AG20443 (cell line): ENCODE results near the gene DSC3.
A peak's percentile ranks its signal among the peaks of the same experiment; 100 is the strongest.

Experiments
- DNase-seq: peaks from one replicate; pipeline ENCODE4 v3.0.0; 2012; ENCODE audit warnings: low spot score, mixed read lengths

Gene DSC3

DNA sequence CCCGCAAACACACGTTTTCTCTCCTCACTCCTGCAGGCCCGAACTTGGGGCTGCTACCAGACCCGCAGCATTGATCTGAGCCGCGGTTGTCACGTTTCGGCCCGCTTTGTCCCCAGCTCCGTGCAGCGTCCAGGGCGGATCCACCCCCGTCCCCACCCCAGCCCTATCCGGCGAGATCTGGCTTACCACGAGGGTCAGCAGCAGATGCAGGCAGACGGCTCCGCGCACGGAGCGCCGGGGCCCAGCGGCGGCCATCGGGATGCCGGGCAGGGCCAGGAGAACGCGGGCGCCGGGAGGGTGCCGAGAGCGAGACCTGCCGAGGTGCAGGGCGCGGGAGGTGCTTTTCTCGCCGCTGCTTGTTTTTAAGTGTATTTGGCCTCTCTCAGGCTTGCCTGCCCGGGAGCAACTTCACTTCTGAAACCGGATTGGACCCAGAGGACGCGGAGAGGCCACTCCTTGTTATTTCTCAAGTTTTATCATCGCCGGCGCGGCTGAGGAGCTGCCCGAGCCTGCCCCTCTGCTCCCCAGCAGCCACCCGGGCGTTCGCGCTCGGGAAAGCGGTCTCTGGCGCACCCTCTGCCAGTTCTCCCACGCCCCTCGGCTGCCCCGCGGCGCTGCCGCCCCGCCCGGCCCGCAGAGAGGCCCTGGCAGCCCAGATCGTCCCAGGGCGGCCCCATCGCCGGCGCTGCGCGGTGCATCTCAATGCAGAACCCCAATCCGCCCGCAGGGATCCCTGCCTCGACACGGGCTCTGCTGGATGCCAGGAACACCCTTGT, at the start of gene DSC3:
Gene DSC3 (minus strand): TSS at position 337 of the 776 bp plus-strand sequence. CDS start 82 bp downstream, at position 255.
- peak; percentile 13 for DNase-seq

DNA sequence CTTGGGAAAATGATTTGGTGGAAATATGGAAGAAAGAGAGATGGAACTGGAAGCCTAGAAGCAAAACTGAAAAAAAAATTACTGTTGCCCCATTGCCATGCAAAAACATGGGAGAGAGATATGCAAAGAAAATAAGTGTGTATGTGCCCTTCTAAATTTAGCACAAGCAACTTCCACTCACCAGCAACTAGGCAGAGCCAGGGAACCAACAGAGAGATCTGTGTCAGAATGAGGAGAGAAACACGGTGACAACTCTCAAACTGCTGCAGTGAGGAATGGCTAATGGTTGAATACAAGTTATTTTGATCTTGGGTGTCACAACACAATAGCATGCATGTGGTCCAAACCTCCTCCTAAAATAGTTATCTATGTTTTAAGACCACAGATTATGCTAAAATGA, 48.8 kb upstream of the DSC3 start:
- DNase-seq, result no peak

DNA sequence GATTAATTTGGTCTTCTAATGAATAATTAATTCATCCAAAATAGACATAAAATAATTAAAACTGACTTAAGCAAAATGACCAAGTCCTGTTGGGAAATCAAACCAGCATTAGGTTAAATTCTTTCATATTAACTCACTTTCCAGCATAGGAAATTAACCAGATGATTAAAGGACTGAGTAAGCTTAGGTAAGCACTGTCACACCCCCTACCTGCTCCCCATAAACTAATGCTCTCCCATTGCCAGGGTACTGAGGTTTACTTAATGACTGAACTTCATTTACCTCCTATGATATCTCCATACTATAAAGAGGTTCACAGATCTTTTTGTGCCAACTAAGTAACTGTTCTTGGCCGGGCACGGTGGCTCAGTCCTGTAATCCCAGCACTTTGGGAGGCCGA, 46.0 kb upstream of the DSC3 start:
- no peak for DNase-seq

DNA sequence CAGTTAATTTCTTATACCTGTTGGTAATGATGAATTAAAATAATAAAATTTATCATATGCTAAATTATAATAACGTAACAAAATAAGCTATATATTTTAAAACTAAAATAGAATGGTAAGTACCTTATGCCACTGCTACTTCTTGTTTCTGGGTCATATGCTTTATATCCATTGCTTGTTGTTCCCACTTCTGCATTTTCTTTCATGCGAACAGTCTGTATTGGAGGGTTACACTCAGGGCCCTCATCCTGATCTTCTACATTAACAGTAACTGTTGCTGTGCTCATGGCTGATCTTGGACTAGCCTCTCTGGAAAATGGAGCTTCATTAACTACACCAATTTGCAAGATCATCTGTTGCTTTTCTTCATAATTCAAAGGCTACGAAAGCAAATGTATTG, 37.4 kb upstream of the DSC3 start:
- no peak for DNase-seq

DNA sequence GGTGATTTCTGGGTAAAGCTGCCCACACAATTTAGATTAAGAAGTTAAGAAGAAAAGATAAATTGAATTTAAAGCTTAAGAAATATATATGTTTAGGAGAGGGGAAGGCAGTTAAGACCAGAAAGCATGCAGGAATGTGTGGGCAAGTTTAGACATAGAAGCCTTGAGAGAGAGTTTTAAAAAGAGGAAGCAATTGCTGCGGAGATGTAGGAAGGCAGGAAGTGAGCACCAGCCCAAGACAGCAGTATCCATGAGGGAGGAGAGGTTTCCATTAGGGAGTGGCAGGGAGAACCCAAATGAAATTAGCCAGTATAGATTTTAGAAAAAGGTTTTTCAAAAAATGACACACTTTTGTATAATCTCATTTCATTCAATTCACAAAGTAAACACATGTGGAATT, 35.3 kb upstream of the DSC3 start:
- DNase-seq, result no peak

DNA sequence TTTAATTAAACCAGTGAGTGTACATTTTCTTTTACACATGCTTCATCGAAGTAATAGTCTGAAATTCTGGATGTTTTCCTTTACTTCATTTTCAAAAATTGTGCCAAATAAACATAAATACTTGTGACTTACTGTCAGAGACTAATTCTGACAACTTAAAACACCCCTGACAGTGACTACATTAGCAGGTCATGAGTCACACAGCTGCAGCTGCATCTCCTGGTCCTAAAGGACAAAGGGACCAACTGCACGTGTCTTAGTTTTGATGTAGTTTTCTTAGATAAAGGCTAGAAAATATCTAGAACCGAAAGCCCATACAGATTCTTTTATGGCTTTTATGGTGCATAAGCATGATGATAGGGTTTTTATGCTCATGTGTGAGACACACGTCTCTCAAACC, 29.6 kb upstream of the DSC3 start:
- no peak for DNase-seq

DNA sequence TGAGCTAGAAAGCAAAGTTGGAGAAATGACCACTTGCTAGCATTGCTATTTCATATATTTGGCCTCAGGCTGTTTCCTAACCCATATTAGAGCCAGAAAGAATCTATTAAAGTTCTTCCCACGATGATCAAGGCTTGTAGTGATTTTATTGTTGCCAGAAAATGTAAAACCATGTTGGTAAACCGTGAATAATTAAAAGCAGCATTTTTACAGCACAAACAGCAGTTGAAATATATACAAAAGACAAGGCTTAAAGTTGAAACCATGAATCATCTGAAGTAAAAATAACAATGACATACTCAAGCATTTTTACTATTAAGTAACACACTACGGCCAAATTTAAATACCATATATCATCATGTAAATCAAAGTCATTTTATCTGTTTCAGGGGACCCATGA, 27.7 kb upstream of the DSC3 start:
- no peak for DNase-seq

DNA sequence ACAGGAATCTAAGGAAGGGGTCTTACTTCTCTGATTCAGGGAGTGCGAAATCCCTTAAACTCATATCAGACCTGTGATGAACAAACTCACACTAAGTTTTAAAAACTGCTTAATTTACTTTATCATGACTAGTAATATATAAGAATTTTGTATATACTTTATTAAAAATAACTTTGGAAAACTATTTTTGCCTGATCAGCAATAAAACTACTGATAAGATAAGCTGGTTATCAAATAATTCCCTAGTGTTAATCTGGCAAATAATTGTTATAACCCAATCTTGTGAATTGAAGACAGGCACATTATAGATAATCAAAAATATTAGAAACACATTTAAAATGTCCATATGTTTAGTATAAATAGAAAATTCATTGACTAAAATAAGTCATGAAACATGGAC, 23.7 kb upstream of the DSC3 start:
- DNase-seq, result no peak

DNA sequence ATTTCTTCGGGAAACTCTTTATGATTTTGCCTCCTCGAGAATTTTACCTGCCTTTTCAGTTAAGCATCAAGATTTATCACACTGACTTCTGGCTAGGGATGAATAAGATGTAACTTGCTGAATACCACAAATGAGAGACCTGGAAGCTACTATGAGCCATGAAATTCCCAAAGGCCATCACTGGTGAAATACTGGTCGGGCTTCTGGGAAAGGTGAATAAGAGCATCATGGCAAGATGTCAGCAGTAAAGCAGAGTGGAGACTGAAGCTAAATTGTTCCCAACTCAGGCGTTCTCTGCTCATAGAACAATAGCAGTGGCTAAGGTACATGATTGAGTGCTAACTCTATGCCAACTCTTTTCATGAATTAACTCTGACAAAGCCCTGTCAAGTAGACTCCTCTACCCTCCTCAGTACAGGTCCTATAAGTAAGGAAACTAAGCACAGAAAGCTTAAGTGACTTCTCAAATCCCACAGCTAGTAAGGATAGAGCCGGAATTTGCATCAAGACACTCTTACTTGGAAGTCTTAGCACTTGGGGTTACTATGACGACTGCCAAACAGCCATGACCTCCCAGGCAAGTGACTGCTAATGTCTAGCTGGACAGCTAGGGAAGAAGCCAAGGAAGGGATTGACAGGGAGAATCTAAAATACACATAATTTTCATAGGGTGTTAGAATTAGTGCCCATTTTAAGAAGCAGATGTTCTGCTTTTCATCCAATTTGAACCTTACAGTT, 22.7 kb upstream of the DSC3 start:
- no peak for DNase-seq

DNA sequence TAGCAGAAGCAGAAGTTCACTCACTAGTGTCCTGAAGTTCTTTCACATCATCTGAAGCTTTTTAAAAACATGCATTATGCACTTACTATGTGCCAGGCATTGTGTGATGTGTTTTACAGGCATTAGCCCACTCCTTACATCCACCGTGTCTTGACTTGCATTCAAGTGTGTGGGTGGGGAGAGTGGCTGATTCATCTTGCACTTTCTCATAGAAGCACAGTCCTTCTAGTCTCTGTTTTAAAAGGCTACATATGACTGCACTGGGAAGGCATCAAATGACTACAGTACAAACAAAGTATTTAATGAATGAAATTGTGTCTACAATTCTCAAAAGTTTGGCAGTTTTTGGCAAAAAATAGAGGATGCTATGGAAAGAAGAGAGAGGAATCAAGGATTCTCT, 21.6 kb upstream of the DSC3 start:
- no peak for DNase-seq

DNA sequence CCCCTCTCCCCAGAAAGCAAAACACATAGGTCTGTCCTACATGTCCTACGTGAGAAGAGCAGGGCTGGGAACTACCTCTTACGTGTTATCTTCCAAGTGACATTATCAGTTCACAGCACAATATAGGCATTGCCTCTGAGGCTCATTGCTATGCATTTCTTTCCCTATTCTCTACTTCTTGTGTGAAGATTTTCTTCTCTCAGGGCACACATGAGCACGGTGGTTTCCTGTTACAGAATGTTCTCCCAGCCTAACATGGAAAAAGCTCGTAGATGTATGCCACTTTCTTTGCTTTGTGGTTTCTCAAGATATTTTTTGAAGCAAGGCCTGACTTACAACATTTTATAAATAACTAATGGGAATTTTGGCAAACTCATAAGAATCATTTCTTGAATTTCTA, 19.4 kb upstream of the DSC3 start:
- no peak for DNase-seq

DNA sequence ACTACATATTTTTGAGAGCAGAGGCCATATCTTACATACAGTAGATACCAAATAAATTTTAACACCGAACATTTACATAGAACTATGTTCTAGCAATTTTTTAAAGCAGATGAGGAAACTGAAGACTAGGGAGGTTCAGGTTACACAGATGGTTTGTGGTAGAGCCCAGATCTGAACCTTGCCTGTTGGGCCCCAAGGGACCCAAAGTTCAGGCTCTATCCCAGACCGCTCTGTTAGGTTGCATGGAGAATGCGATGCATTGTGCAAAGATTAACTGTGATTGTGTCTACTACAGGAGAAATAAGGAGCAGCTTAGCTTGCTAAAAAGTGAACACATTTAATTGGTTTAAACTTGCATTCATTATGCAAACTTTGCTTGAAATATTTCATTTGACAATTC, 16.4 kb upstream of the DSC3 start:
- no peak for DNase-seq

DNA sequence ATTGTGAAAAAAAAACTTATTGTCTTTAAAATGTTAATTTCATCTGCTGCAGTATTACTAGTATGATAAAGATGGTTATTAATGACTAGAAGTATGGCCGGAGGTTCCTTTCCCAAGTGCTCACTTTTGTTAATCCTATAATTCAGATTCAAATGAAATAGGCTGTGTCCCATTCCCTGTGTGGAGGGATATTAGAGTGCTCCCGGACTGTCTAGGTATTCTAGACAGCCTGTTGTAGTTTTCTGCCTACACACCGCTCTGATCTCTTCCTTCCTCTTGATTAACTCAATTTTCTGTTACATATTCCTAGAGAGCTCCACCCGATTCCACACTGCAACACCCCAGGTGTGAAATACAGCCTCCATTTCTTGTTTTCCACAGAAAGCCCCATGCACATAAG, 15.4 kb upstream of the DSC3 start:
- DNase-seq, result no peak

DNA sequence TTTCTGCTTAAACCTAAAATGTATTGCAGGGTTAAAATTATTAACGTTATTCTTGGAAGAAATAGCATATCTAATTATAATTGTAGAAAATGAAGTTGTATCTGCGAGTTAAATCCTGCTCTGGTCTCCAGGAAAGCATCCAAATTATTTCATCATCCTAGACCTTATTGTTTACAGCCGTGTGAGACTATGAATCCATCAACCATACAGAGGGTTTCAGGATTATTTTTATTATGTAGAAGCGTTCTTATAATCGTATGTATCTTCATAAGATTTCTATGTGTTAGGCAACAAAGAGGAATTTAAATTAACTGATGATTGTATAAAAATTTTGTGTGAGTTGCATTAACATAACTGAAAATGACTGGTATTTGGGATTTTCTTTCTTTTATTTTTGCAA, 14.5 kb upstream of the DSC3 start:
- DNase-seq, result no peak

DNA sequence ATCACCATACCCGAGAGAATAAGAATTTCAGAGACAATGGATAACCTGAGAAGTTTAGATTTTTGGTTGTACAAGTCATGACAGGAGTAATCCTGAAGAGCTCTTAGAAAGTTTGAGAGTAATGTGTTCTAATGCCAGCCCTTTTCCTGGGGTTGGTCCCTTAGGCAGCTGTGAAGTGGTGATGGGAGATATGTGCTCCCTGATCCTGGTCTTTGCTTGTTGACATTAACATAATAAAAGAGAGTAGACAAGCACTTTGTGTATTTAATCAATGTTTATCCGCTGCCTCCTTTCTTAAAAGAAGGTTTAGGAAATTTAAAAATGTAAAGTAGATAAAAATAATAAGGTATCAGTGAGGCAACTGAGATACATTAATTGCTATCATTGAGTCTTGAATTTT, 13.8 kb upstream of the DSC3 start:
- DNase-seq, result no peak

DNA sequence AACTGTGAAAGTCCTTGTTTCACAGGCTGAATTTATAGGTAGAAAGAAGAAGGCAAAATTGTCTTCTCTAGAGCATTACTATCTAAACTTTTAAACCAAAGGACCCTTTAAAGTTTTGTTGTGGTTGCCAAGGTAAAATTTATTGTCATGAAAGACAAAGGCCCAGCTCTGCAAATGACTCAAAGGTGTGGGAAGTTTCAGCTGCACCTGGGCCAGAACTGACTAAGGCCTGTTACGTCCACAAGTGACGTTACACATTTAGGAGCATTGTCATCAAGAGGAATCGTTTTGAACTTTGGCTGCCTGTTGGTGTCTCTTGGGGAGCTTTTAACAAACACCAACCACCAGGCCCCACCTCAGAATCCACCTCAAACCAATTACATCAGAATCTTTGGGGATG, 8.1 kb upstream of the DSC3 start:
- DNase-seq, result no peak

DNA sequence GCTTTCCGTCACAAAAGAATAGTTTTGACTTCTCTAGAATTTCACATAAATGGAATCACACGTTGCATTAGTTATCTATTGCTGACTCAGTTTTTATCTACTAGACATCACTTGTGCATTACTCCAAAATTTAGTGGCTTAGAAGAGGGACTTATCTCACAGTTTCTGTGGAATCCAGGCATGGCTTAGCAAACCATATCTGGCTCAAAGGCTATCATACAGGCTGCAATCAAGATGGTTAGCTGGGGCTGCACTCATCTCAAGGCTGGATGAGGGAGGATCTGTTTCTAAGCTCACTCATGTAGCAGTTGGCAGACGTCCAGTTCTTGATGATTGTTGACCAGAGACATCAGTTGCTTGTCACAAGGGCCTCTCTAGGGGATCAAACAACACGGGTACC, 6.6 kb upstream of the DSC3 start:
- no peak for DNase-seq

DNA sequence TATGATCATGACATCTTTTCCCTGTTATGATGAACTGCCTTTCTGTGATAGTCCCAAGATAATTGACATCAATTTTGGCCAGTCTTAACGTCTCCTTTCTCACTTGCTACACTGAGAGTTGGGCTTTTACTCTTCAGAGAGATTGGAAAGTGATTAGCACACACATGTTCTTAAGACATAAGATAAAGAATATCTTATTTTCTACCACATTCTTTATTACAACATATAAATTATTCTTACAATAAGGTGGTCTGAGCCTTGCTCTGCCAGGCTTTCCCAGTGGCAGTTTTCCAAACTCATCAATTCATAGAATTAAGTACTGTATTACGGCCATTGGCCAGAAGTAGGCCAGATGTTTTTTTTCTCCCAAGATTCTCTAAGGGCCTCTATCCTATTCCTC, 5.7 kb upstream of the DSC3 start:
- no peak for DNase-seq

DNA sequence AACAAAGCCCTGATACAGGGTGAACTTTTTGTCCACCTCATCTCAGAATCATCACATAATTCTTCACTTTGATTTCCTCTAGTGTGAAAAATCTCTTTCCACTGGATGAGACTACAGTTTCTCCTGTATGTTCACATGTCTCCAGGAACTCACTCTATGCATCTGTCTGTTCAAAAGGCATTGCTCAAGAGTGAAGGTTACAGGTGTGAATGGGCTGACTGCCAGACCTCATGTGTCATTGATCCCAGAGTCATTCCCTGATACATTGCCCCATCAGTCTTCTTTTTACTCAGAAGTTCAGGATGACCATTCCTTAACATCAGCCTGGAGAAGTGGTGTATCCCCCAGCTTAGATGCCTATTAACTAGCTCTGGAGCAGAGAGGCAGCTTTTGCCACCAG, 4.4 kb upstream of the DSC3 start:
- DNase-seq, result no peak

DNA sequence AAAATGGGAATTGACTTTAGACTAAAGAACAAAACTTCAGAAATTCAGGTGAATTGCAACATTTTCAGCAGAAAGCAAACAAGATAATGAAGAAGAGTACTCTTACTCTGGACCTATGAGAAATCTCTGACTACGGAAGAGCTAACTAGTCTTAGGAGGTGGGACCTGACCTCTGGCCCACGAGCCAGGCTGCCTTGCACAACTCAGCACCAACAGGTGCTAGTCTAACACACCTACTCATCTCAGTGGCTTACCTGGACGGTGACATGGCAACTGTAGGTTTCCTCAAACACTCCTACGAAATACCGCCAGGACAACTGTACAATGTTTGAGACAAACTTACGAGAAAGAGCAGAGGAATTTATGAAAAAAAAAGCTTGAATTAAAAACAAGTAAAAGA, 3.1 kb upstream of the DSC3 start:
- DNase-seq, result no peak

DNA sequence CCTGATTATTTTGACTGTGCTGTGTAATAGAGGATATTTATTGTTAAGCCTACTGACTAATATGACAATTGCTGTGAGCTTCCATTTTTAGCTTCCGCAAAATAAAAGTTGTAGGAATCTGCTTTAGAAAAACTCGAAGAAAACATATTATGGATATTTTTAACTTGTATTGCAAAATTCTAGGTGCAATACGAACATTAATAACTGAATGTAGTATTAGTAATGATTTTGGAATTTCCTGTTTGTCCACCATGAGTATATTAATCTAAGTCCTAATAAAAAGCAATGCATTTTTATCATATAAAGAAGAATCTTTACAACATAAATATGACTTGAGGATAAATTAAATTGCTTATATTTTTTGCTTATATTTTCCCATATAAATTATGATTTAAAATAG, 2.4 kb upstream of the DSC3 start:
- DNase-seq, result no peak

DNA sequence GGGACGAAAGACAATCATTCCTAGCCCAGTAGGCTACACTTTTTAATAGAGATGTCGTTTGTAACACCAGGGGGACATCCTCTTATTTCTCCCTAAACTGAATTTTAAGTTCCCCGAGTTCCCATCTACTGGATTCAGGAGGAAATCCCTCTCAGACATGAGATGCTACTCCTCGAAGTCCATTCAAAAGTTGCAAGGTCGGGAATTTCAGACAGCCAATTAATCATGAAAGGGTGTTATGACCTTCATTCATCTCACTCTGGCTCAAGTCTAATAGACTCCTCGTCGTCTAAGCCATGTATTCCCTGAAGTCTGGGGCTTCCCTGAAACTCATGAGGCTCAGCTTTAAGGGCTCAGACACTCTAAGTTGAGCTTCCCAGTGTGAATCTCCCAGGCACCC, 1.2 kb upstream of the DSC3 start:
- DNase-seq, result no peak

DNA sequence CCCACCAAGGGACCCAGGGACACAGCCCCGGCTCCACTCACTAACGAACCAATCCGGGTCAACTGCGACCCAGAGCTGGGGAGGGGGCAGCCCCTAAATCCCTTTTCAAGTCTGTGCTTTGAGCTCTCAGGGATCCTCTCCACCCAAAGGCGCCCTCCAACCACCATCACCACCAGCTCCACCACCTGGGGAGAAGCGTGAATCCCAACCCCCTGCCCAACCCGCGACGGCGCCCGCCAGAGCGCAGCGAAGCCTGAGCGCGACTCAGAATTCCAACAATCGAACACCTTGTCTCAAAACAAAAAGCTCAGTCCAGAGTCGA, 497 bp downstream of the DSC3 start:
- peak; percentile 5 for DNase-seq
